Measurements from ENCODE around the gene GALNT10. TPM values are rescaled to one million over a fixed set of nuclear protein-coding genes. Genes with fewer than 3 reads are reported as not detected.

Gene GALNT10
- total and polyA plus RNA-seq, 10 of the 15 experiments (the other 5 are each of a cell fraction or from before 2014, with no cell fraction given) = 3.9 to 35.4 (median 15.5) TPM

DNA sequence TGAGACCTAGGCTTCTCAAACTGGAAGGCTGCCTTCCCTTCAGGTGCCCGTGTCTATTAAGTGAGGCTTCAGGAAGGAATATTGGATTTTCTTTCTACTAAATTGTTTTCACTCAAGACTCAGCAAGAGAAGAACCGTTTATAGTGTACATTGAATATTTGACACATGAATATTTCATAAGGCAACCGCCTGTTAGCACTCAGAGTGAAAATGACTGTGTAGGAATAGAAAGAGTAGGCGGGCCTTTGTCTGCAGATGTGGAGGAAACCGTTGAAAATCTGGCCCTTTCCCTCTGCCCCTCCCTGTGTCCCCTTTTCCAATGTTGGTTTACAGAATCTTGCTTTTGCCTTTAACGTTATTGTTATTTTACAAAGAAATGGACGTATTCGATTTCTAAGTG, 261.4 kb downstream of the GALNT10 start:
- BruUV-seq (replicated peaks) = no TSS peak
- TF ChIP-seq ZNF217 (IDR thresholded peaks at IDR 0.05) = no peak
- TF ChIP-seq, protein P1, sequence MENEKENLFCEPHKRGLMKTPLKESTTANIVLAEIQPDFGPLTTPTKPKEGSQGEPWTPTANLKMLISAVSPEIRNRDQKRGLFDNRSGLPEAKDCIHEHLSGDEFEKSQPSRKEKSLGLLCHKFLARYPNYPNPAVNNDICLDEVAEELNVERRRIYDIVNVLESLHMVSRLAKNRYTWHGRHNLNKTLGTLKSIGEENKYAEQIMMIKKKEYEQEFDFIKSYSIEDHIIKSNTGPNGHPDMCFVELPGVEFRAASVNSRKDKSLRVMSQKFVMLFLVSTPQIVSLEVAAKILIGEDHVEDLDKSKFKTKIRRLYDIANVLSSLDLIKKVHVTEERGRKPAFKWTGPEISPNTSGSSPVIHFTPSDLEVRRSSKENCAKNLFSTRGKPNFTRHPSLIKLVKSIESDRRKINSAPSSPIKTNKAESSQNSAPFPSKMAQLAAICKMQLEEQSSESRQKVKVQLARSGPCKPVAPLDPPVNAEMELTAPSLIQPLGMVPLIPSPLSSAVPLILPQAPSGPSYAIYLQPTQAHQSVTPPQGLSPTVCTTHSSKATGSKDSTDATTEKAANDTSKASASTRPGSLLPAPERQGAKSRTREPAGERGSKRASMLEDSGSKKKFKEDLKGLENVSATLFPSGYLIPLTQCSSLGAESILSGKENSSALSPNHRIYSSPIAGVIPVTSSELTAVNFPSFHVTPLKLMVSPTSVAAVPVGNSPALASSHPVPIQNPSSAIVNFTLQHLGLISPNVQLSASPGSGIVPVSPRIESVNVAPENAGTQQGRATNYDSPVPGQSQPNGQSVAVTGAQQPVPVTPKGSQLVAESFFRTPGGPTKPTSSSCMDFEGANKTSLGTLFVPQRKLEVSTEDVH (IDR thresholded peaks at IDR 0.05; ENCODE audit: low read depth, partially characterized antibody) = no peak
- TF ChIP-seq HDGF (IDR thresholded peaks at IDR 0.05) = no peak
- TF ChIP-seq SREBF1 (IDR thresholded peaks at IDR 0.05; ENCODE audit: low read length) = no peak
- TF ChIP-seq TAF1 (IDR thresholded peaks at IDR 0.05; ENCODE audit: borderline replicate concordance, low read depth, low read length) = no peak
- TF ChIP-seq, protein P2, sequence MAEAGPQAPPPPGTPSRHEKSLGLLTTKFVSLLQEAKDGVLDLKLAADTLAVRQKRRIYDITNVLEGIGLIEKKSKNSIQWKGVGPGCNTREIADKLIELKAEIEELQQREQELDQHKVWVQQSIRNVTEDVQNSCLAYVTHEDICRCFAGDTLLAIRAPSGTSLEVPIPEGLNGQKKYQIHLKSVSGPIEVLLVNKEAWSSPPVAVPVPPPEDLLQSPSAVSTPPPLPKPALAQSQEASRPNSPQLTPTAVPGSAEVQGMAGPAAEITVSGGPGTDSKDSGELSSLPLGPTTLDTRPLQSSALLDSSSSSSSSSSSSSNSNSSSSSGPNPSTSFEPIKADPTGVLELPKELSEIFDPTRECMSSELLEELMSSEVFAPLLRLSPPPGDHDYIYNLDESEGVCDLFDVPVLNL (IDR thresholded peaks at IDR 0.05; ENCODE audit: low read depth, low read length) = no peak
- TF ChIP-seq ESRRA (IDR thresholded peaks at IDR 0.05; ENCODE audit: low read length) = no peak
- TF ChIP-seq SIN3A (IDR thresholded peaks at IDR 0.05; ENCODE audit: low read depth, low read length) = no peak
- no peak for TF ChIP-seq POLR2AphosphoS2 (IDR thresholded peaks at IDR 0.05; ENCODE audit: low read depth, low read length)
- TF ChIP-seq RUNX3 (IDR thresholded peaks at IDR 0.05; ENCODE audit: low read length) = no peak
- no peak for TF ChIP-seq CHD4 (IDR thresholded peaks at IDR 0.05)
- no peak for TF ChIP-seq NFXL1 (IDR thresholded peaks at IDR 0.05; ENCODE audit: borderline replicate concordance)
- TF ChIP-seq, protein P3, sequence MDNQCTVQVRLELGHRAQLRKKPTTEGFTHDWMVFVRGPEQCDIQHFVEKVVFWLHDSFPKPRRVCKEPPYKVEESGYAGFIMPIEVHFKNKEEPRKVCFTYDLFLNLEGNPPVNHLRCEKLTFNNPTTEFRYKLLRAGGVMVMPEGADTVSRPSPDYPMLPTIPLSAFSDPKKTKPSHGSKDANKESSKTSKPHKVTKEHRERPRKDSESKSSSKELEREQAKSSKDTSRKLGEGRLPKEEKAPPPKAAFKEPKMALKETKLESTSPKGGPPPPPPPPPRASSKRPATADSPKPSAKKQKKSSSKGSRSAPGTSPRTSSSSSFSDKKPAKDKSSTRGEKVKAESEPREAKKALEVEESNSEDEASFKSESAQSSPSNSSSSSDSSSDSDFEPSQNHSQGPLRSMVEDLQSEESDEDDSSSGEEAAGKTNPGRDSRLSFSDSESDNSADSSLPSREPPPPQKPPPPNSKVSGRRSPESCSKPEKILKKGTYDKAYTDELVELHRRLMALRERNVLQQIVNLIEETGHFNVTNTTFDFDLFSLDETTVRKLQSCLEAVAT (IDR thresholded peaks at IDR 0.05) = no peak
- TF ChIP-seq, protein P4, sequence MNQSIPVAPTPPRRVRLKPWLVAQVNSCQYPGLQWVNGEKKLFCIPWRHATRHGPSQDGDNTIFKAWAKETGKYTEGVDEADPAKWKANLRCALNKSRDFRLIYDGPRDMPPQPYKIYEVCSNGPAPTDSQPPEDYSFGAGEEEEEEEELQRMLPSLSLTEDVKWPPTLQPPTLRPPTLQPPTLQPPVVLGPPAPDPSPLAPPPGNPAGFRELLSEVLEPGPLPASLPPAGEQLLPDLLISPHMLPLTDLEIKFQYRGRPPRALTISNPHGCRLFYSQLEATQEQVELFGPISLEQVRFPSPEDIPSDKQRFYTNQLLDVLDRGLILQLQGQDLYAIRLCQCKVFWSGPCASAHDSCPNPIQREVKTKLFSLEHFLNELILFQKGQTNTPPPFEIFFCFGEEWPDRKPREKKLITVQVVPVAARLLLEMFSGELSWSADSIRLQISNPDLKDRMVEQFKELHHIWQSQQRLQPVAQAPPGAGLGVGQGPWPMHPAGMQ (IDR thresholded peaks at IDR 0.05; ENCODE audit: borderline replicate concordance) = no peak
- DNase-seq (ENCODE audit: low read depth, low spot score) = no peak
- H3K9ac ChIP-seq (ENCODE audit: control insufficient read depth, insufficient read depth, low read length) = no peak overlapping the region
- no peak for FAIRE-seq
- in situ Hi-C loops (cut with MboI) (no loop called here), intact Hi-C loops (cut with micrococcal nuclease; ENCODE audit: unreplicated experiment) (no loop called here)
- H3K4me2 ChIP-seq (ENCODE audit: control insufficient read depth, insufficient read depth) = no peak overlapping the region
- no peaks in the 10 kb centered on the region for H3K9me3 ChIP-seq (replicated peaks; ENCODE audit: control insufficient read depth, insufficient read depth, low read length)
- H3K4me1 ChIP-seq (ENCODE audit: control insufficient read depth, insufficient read depth, low read length) = peaks cover 5% of the 10 kb centered on the region
- H4K20me1 ChIP-seq (ENCODE audit: control insufficient read depth, insufficient read depth) = no peaks in the 10 kb centered on the region
- no peaks in the 10 kb centered on the region for H3K27me3 ChIP-seq (replicated peaks in 1 of 2; ENCODE audit: control insufficient read depth in 2 of 2, insufficient read depth in 2 of 2, low read length in 1 of 2)
- peaks cover 3 to 22% of the 10 kb centered on the region in 2 experiments for H3K36me3 ChIP-seq (ENCODE audit: control insufficient read depth in 2 of 2, insufficient read depth in 2 of 2, low read length in 1 of 2)
- ChIA-PET SMC1A (ENCODE audit: uncharacterized antibody, unreplicated experiment) (no interaction called here), CTCF (interaction anchor here (0.7 to 1.5 kb wide), 5 partner anchors 11 to 170 kb away, joined by 3 to 4 read pairs (median 3); no protein-coding TSS in a partner anchor), RAD21 (ENCODE audit: unreplicated experiment) (no interaction called here), POLR2A (no interaction called here)
- H2AFZ ChIP-seq (ENCODE audit: control insufficient read depth, low read depth, low read length) = no peak overlapping the region
- 44% methylated on average over 8 of the region's 8 CpGs for WGBS (ENCODE audit: insufficient coverage, insufficient replicate concordance, low lambda C conversion rate, missing lambda C conversion rate)
- no peak overlapping the region for H3K27ac ChIP-seq (ENCODE audit: control insufficient read depth, insufficient read depth)
- H3K4me3 ChIP-seq = no peak overlapping the region
- H3K79me2 ChIP-seq (ENCODE audit: control insufficient read depth, insufficient read depth, low read length) = peaks cover 24% of the 10 kb centered on the region
- no peak for ATAC-seq
